NT2/D1 (cell line): ENCODE measurements around the gene LZIC.

Experiments
- YY1 ChIP-seq: IDR thresholded peaks from 2 replicates; pipeline ENCODE4 v1.6.1; 2011; ENCODE audit not compliant: insufficient read length, insufficient read depth
- ZNF274 ChIP-seq: IDR thresholded peaks from 2 replicates; pipeline ENCODE4 v1.6.1; 2011; ENCODE audit warnings: mild to moderate bottlenecking, low read depth, low read length

DNA sequence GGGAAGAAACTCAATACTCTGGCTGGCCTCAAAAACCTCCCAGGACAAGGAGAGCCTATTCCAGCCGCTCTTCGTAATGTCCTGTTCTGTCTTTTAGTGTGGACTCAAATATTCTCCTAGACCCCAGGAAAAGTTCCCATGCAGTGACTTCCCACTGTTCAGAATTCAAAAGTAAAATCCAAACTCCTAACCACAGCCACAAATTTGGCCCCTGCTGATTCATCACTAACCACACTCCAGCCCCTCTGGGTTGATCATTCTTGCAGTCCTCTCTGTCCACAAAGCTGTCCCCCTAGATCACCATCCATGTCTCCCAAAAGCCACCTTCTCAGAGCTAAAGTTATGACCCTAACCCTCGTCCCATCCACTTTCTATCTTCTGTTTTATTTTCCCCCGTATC, 38.2 kb downstream of the LZIC start:
- TF ChIP-seq ZNF274, result no peak
- no peak for TF ChIP-seq YY1
